ENCODE data around the gene SPAG6.

Gene SPAG6

GRCh38 chr10:22321924-22322640, 23.2 kb upstream of the SPAG6 start:
- DNase-seq (ENCODE audit: low read depth, low spot score): no peak

DNA sequence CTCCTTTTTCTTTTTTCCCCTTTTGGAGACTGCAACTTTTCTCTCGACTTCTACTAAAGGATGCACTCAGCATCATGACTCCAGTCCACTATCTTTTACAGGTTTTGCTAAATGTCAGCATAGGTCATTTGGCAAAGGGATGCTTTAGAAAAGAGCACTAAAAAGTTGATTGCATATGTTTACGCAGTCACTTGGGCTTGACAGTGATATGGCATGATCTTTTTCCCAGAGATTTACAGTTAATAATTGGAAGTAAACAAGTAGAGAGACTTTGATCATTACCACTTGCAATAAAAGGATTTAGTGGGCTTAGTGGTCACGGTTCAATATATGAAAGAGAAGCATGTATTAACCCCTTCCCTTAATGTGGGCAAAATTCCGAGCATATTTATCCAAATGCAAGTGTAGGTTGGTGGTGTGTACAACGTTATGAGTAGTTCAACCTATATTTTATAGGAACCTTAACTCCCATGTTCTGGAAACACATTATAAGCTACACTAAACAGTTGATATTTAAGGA, 22.6 kb upstream of the SPAG6 start:
- DNase-seq (ENCODE audit: low read depth, low spot score): no peak

DNA sequence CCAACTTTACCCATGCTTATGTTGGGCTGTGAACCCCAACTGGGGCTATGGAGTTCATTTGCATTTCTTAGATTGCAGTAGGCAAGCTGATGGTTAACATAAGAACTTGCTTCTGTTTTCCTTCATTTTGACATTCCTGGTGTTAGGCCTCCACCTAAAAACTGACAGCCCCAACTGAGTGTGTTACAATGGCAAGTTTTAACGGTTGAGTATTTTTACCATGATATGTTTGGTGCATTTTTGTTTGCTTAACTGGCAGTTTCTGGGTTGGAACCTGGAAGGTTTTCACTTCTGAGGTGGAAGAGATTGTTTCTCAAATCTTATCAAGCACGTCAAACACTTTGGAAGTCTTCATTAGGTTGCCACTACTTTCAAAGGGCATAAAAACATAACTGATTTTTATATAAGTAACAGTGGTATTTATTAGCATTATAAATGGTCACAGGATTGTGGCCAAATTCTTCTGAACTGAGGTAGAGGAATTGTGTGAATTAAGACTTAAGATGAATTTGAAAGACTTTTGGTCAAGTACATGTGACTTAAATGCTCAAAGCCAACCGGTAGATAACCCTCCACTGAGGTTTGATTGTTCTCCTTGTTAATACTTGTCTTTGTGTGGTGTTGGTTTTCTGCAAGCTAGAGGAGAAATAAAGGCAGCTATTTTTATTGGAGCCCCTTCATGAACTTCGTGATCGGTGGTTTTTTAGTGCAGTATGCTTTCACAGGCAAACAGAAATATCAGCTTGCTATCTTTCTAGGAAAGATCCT, 21.6 kb upstream of the SPAG6 start:
- no peak for DNase-seq (ENCODE audit: low read depth, low spot score)

- no peak for DNase-seq (ENCODE audit: low read depth, low spot score)
Observed at GRCh38 chr10:22324413-22324812, 20.9 kb upstream of the SPAG6 start.

- no peak for DNase-seq (ENCODE audit: low read depth, low spot score)
Observed at GRCh38 chr10:22324893-22325271, 20.4 kb upstream of the SPAG6 start.

GRCh38 chr10:22325272-22326144, 19.8 kb upstream of the SPAG6 start:
- DNase-seq (ENCODE audit: low read depth, low spot score): no peak

GRCh38 chr10:22326145-22326702, 19.1 kb upstream of the SPAG6 start:
- DNase-seq (ENCODE audit: low read depth, low spot score): no peak

GRCh38 chr10:22329150-22329549, 16.1 kb upstream of the SPAG6 start:
- DNase-seq (ENCODE audit: low read depth, low spot score): no peak

DNA sequence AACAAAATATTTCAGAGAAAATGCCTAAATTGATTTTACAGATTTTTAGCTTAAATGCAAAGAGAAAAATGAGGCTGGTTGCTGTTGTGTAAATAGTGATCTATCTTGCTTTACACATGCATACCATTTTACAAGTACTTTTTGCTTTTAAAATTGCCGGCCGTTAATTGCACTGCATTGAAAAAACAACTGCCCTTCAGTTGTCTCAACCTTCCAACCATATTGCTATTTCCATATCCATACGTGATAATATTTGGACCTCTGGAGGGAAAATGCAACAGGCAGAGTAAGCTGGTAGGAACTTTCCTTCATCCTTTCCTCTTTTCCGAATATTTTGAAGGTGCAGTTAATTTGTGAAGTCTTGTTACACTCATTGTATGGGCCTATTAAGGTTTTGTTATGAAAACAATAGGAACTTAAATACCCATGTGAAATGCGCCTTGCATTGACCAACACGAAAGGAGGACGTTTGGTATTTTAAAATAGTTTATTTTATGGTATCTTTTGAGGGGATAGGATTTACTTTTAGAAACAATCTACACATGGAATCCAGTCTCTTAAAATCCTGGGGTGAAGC, 13.1 kb upstream of the SPAG6 start:
- DNase-seq (ENCODE audit: low read depth, low spot score): no peak

GRCh38 chr10:22333167-22333974, 11.9 kb upstream of the SPAG6 start:
- DNase-seq (ENCODE audit: low read depth, low spot score): no peak

GRCh38 chr10:22333975-22334282, 11.4 kb upstream of the SPAG6 start:
- no peak for DNase-seq (ENCODE audit: low read depth, low spot score)

- DNase-seq (ENCODE audit: low read depth, low spot score): no peak
Observed at GRCh38 chr10:22334414-22335172, 10.7 kb upstream of the SPAG6 start.

DNA sequence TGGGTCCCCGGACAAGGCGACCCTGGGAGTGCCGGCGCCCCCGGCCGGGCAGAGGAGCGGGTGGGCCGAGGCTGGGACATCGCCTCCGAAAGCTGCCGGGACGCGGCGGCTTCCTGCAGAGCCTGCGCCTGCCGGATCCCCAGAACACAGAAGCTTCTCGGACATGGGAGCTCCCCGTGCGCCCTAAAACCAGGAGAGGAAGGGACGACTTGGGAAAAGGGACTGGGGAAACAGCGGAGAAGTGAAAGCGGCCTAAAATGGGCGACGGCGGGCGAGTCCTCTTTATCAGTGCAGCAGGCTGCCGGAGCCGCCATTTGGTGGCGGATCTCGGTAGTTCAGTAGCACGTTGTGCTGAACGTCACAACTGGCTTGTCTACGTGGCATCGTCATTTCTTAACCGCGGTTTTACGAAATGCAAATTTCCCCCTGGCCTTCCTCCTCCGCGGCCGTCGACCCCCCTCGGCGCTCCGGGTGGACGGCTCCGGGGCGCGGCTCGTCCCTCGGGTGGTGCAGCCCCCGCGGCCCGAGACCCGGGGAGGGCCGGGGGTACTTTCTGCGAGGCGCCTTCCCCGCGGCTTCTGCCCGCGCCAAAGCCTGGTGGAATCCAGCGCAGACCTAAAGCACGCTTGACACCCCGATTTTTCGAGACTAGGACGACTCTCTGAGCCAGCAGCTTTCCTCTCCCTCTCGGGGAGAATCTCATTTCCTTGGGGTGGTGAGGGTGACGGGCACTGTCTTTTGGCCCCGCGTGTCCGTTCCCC, 9.9 kb upstream of the SPAG6 start:
- no peak for DNase-seq (ENCODE audit: low read depth, low spot score)

- DNase-seq (ENCODE audit: low read depth, low spot score): no peak
Observed at GRCh38 chr10:22338185-22338900, 7.0 kb upstream of the SPAG6 start.

DNA sequence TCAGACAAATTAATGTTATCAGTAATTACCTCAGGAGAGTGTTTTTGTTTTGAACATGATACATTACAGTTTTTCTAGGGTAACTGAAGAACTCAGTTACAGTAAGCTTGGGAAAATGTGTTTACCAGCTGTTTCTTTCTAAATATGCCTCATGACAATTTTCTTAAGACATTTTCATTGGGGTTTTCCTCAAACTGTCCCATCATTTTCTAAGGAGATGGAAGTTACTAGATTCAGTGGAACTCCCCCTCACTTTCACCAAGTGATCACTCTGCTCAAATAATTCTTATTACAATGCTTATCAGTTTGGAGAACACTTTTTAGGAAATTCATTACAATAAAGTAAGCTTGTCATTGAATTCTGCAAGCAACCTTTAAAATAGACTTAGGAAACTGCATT, 6.4 kb upstream of the SPAG6 start:
- DNase-seq (ENCODE audit: low read depth, low spot score): no peak

DNA sequence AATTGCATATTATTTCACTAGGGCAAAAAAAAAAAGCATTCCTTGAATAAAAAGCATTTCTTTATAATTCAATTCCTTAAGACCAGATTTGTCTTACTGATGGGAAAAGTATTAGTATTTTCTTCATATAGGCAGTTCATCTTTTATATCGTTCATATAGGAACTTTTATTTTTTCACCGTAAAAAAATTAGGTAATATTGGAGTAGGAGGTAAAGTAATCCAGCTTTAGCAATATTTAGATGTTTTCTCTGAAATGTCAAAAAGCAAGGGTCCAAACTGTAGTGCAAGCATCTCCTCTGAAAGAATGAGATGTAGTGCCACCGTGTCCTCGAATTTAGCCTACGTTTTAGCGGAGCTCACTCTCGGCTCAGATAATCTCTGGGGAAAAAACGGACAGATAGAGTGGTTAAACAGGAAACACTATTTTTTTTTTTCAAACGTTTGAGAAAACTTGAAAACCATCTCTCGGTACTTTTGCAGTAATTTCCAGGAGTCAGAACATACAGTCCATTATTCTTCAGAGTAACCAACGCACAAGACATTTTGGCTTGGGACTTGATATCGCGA, 5.5 kb upstream of the SPAG6 start:
- DNase-seq (ENCODE audit: low read depth, low spot score): no peak

DNA sequence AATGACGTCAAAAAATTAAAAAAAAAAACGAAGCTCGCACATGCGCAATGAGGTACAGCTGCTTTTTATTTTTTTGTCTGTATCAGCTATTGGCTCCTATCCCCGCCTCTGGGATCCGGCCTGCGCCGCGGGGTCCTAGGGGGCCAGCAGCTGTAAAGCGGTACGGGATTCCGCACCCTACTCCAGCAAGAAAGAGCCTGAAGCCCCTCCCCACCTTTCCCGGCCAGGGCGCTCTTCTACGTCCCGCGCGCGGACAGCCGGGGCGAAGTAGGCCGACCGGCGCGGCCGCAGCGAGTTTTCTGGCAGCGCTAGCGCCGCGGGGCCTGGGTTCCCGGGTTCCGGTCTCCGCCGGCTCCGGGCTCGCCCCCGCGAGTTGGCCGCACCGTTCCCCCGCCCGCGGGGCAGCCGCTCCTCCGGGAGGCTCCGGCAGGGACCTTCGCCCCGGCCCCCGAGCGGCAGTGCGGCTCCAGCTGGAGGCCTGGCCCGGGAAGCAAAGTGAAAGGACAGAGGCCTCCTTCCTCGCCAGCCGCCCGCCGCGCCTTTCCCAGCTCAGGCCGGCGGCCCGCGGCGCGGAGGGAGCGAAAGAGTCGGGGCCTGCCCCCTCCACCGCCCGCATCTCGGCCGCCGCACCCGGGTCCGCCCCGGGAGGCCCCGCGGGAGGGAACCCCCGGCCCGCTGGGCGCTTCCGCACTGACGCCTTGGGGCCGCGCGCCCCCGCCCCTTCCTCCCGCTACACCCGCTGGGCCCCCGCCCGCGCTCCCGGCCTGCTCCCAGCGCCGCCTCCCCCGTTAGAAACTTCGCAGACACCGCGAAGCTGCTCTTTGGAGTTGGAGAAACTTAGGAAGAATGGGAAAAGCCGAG, 4.7 kb upstream of the SPAG6 start:
- DNase-seq (ENCODE audit: low read depth, low spot score): no peak

Measured in activated naive CD8-positive, alpha-beta T cell treated with anti-CD3 and anti-CD28 coated beads, Interleukin-2, amount 50 U/mL, for 16 hours (primary cell).